H9 (cell line): ENCODE data around the gene B4GALT3. TPM values are rescaled to one million over a fixed set of nuclear protein-coding genes. Genes with fewer than 3 reads are reported as not detected.

ENCODE experiments used
- DNase-seq: peaks from one replicate; pipeline ENCODE4 v3.0.0-alpha.2; 2017
- H2AFZ ChIP-seq: one replicate; pipeline ENCODE4 v1.6.1; 2013; ENCODE audit warnings: mild to moderate bottlenecking, low read length, control low read depth, moderate library complexity
- H2AK5ac ChIP-seq: 2 replicates; pipeline ENCODE4 v1.6.1; 2013; ENCODE audit warnings: low read length, control low read depth, mixed read lengths; ENCODE audit not compliant: insufficient read length
- H2BK120ac ChIP-seq: one replicate; pipeline ENCODE4 v1.6.1; 2013; ENCODE audit warnings: low read depth, mild to moderate bottlenecking, low read length, control low read depth, inconsistent platforms; ENCODE audit not compliant: poor library complexity, severe bottlenecking
- H2BK12ac ChIP-seq: 2 replicates; pipeline ENCODE4 v1.6.1; 2013; ENCODE audit warnings: low read length, control low read depth, mixed read lengths, low read depth; ENCODE audit not compliant: insufficient read length
- H2BK15ac ChIP-seq: 2 replicates; pipeline ENCODE4 v1.6.1; 2013; ENCODE audit warnings: low read depth, low read length, control low read depth
- H2BK20ac ChIP-seq: one replicate; pipeline ENCODE4 v1.6.1; 2013; ENCODE audit warnings: low read depth, mild to moderate bottlenecking, low read length, control low read depth, inconsistent platforms; ENCODE audit not compliant: poor library complexity, severe bottlenecking
- H2BK5ac ChIP-seq: 2 replicates; pipeline ENCODE4 v1.6.1; 2013; ENCODE audit warnings: low read length, control low read depth, mixed read lengths; ENCODE audit not compliant: insufficient read length
- H3K14ac ChIP-seq: 2 replicates; pipeline ENCODE4 v1.6.1; 2013; ENCODE audit warnings: low read length, control low read depth; ENCODE audit not compliant: insufficient read depth
- H3K18ac ChIP-seq: 2 replicates; pipeline ENCODE4 v1.6.1; 2013; ENCODE audit warnings: low read depth, mild to moderate bottlenecking, mixed read lengths, low read length, control low read depth; ENCODE audit not compliant: insufficient read length
- H3K23ac ChIP-seq: 2 replicates; pipeline ENCODE4 v1.6.1; 2013; ENCODE audit warnings: low read length, control low read depth, mixed read lengths, low read depth; ENCODE audit not compliant: insufficient read length
- H3K23me2 ChIP-seq: 2 replicates; pipeline ENCODE4 v1.6.1; 2013; ENCODE audit warnings: low read depth, mild to moderate bottlenecking, mixed read lengths, low read length, control low read depth; ENCODE audit not compliant: insufficient read length, poor library complexity, severe bottlenecking
- H3K27ac ChIP-seq: 2 replicates; pipeline ENCODE4 v1.5.1; 2013; ENCODE audit warnings: low read length, control low read depth, mixed read lengths, low read depth; ENCODE audit not compliant: insufficient read length
- H3K27me3 ChIP-seq: 2 replicates; pipeline ENCODE4 v1.6.1; 2013; ENCODE audit warnings: low read length, control low read depth, inconsistent platforms; ENCODE audit not compliant: insufficient read depth
- H3K4ac ChIP-seq: 2 replicates; pipeline ENCODE4 v1.6.1; 2013; ENCODE audit warnings: low read depth, mild to moderate bottlenecking, control low read depth, inconsistent platforms, low read length, moderate library complexity
- H3K4me1 ChIP-seq: 2 replicates; pipeline ENCODE4 v1.6.1; 2013; ENCODE audit warnings: low read length, control low read depth, inconsistent platforms; ENCODE audit not compliant: insufficient read depth
- H3K4me2 ChIP-seq: 2 replicates; pipeline ENCODE4 v1.6.1; 2013; ENCODE audit warnings: low read length, control low read depth, mixed read lengths; ENCODE audit not compliant: insufficient read length, insufficient read depth
- H3K56ac ChIP-seq: 2 replicates; pipeline ENCODE4 v1.6.1; 2013; ENCODE audit warnings: low read depth, mild to moderate bottlenecking, mixed read lengths, low read length, control low read depth; ENCODE audit not compliant: insufficient read length
- H3K79me1 ChIP-seq: 2 replicates; pipeline ENCODE4 v1.6.1; 2013; ENCODE audit warnings: low read depth, mild to moderate bottlenecking, moderate library complexity, low read length, control low read depth, inconsistent platforms; ENCODE audit not compliant: insufficient read depth, poor library complexity, severe bottlenecking
- H3K79me2 ChIP-seq: 2 replicates; pipeline ENCODE4 v1.6.1; 2013; ENCODE audit warnings: low read length, control low read depth, inconsistent platforms; ENCODE audit not compliant: insufficient read depth
- H3K9ac ChIP-seq: 2 replicates; pipeline ENCODE4 v1.6.1; 2013; ENCODE audit warnings: low read length, control low read depth, mixed read lengths; ENCODE audit not compliant: insufficient read length; ENCODE audit errors: extremely low read depth
- H3K9me3 ChIP-seq: one replicate; pipeline ENCODE4 v1.6.1; 2013; ENCODE audit warnings: low read depth, low read length, inconsistent platforms; ENCODE audit not compliant: control insufficient read depth
- H3T11ph ChIP-seq: one replicate; pipeline ENCODE4 v1.6.1; 2013; ENCODE audit warnings: mild to moderate bottlenecking, low read length, control low read depth, inconsistent platforms
- H4K20me1 ChIP-seq: one replicate; pipeline ENCODE4 v1.6.1; 2013; ENCODE audit not compliant: control insufficient read depth, insufficient read length, insufficient read depth
- H4K5ac ChIP-seq: 2 replicates; pipeline ENCODE4 v1.6.1; 2013; ENCODE audit warnings: low read depth, mild to moderate bottlenecking, mixed read lengths, low read length, control low read depth; ENCODE audit not compliant: insufficient read length
- H4K8ac ChIP-seq: replicated peaks from 2 replicates; pipeline ENCODE4 v1.6.1; 2013; ENCODE audit warnings: low read length, control low read depth, mixed read lengths, low read depth; ENCODE audit not compliant: insufficient read length
- H4K91ac ChIP-seq: 2 replicates; pipeline ENCODE4 v1.6.1; 2013; ENCODE audit warnings: low read depth, mild to moderate bottlenecking, moderate library complexity, mixed read lengths, low read length, control low read depth; ENCODE audit not compliant: insufficient read length
- H3K27ac Mint-ChIP-seq, 3 experiments: 2 replicates in 2 of 3; 3 replicates in 1 of 3; pipeline ENCODE4 v1.8.0; 2020 to 2021; ENCODE audit warnings: mixed read lengths in 3 of 3, mild to moderate bottlenecking in 1 of 3, moderate library complexity in 1 of 3
- H3K27me3 Mint-ChIP-seq: 2 replicates; pipeline ENCODE4 v1.8.0; 2021; ENCODE audit warnings: low read depth, mild to moderate bottlenecking, moderate library complexity, mixed read lengths
- H3K36me3 Mint-ChIP-seq, 3 experiments: 2 replicates in 2 of 3; 3 replicates in 1 of 3; pipeline ENCODE4 v1.8.0; 2020 to 2021; ENCODE audit warnings: low read depth in 3 of 3, mixed read lengths in 3 of 3; ENCODE audit not compliant: insufficient read depth in 1 of 3
- H3K4me1 Mint-ChIP-seq, 2 experiments: 2 replicates each; pipeline ENCODE4 v1.8.0; 2020; ENCODE audit warnings: mixed read lengths in 2 of 2
- H3K4me3 Mint-ChIP-seq, 2 experiments: 2 replicates in 1 of 2; 3 replicates in 1 of 2; pipeline ENCODE4 v1.8.0; 2020 to 2021; ENCODE audit warnings: mild to moderate bottlenecking in 2 of 2, mixed read lengths in 2 of 2, moderate library complexity in 1 of 2
- H3K9me3 Mint-ChIP-seq, 2 experiments: 2 replicates in 1 of 2; 3 replicates in 1 of 2; pipeline ENCODE4 v1.8.0; 2020; ENCODE audit warnings: mild to moderate bottlenecking in 2 of 2, mixed read lengths in 2 of 2, moderate library complexity in 1 of 2
- CTCF ChIP-seq: fragments of 200-600 bp; sonication (generic); conservative IDR thresholded peaks from 3 replicates; pipeline ENCODE4 v1.8.0; 2021; ENCODE audit warnings: antibody characterized with exemption, mild to moderate bottlenecking
- WGBS: extraction: QIAGEN DNeasy Blood & Tissue Kit; methylation state at CpG from one replicate; pipeline ENCODE4 v1.1.7; 2013; ENCODE audit warnings: missing lambda C conversion rate, low lambda C conversion rate, mixed read lengths; ENCODE audit not compliant: insufficient read length; ENCODE audit errors: extremely low coverage; 5-methylcytosine and 5-hydroxymethylcytosine counted together
- total RNA-seq: library from RNA; stranded (reverse); gene quantifications from 2 replicates; pipeline ENCODE4 v1.2.1, GENCODE V29; 2021

The B4GALT3 gene
- total RNA-seq, 1 experiment from 2014 or later = 31.8 TPM

GRCh38 chr1:161164901-161165610, 12.3 kb downstream of the B4GALT3 start:
- no CpG with 5 or more reads among the region's 14 CpGs for WGBS
- no peaks in the 10 kb centered on the region for H4K20me1 ChIP-seq
- Mint-ChIP-seq H3K4me1 (peaks cover 21 to 26% of the 10 kb centered on the region in 2 experiments), H3K9me3 (no peaks in the 10 kb centered on the region), H3K4me3 (peak overlapping the region; percentile 90), H3K36me3 (peaks cover 23 to 64% (median 49%) of the 10 kb centered on the region in 3 experiments), H3K27me3 (no peaks in the 10 kb centered on the region; the same call in 1 of the 2 replicates), H3K27ac (peak overlapping the region in 1 of 3 experiments; percentile 97; a peak in 1 of 7 replicates)
- no peak overlapping the region for H2AFZ ChIP-seq
- no peak overlapping the region for H3K4ac ChIP-seq
- no peak overlapping the region for H2BK12ac ChIP-seq
- peaks cover 12% of the 10 kb centered on the region for H3K23me2 ChIP-seq
- DNase-seq = no peak
- H3K79me1 ChIP-seq = no peaks in the 10 kb centered on the region
- H4K91ac ChIP-seq = no peak overlapping the region
- H3K56ac ChIP-seq = no peak overlapping the region
- H3K9ac ChIP-seq = no peak overlapping the region
- H4K8ac ChIP-seq = no peak overlapping the region
- H3K23ac ChIP-seq = no peak overlapping the region
- no peak overlapping the region for H2AK5ac ChIP-seq
- H3K79me2 ChIP-seq = no peaks in the 10 kb centered on the region
- no peak overlapping the region for H3T11ph ChIP-seq
- no peak overlapping the region for H3K27ac ChIP-seq
- no peak overlapping the region for H2BK120ac ChIP-seq
- TF ChIP-seq CTCF = no peak
- H3K14ac ChIP-seq = no peak overlapping the region
- peak overlapping the region; percentile 70 for H3K4me2 ChIP-seq
- no peak overlapping the region for H2BK15ac ChIP-seq
- no peaks in the 10 kb centered on the region for H3K27me3 ChIP-seq
- no peak overlapping the region for H2BK20ac ChIP-seq
- H3K18ac ChIP-seq = no peak overlapping the region
- H4K5ac ChIP-seq = no peak overlapping the region
- H2BK5ac ChIP-seq = no peak overlapping the region
- no peaks in the 10 kb centered on the region for H3K4me1 ChIP-seq
- H3K9me3 ChIP-seq = no peaks in the 10 kb centered on the region
